ENCODE measurements around the gene SHISA2. TPM values are rescaled to one million over a fixed set of nuclear protein-coding genes. Genes with fewer than 3 reads are reported as not detected.

SHISA2 gene
- total RNA-seq, 2 experiments from 2014 or later, result 0.13 to 0.21 TPM

DNA sequence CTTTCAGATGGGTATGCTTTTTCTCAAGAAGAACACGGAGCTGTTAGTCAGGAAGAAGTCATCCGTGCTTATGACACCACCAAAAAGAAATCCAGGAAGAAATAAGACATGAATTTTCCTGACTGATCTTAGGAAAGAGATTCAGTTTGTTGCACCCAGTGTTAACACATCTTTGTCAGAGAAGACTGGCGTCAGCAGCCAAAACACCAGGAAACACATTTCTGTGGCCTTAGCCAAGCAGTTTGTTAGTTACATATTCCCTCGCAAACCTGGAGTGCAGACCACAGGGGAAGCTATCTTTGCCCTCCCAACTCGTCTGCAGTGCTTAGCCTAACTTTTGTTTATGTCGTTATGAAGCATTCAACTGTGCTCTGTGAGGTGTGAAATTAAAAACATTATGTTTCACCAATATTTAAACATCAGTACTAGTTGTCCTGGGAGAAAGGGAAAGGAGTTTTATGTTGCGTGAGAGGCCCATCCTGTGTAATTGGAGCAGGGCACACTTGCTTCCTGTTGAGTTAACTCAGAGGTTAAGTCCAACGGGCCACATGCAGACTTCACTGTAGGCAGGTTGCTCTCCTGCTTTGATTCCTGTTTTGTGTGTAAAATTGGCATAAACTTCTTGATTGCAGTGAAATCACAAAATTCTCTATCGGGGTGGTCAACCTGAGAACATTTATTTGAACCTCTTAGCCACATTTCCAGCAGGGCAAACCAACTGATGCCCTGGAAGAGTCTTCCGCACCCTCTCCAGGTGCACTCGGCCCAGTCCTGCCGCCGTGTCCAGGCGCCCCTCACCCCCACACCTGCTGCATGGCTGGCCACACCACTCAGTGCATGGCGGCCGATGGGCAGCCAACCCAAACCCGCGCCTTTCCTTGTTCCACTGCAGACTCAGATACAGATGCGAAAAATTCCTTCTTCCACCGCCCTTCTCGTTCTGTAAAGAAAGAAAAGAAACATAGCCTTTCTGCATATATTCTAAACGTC, 31.6 kb downstream of the SHISA2 start:
- ChIA-PET CTCF (no interaction called here), POLR2A (no interaction called here)

DNA sequence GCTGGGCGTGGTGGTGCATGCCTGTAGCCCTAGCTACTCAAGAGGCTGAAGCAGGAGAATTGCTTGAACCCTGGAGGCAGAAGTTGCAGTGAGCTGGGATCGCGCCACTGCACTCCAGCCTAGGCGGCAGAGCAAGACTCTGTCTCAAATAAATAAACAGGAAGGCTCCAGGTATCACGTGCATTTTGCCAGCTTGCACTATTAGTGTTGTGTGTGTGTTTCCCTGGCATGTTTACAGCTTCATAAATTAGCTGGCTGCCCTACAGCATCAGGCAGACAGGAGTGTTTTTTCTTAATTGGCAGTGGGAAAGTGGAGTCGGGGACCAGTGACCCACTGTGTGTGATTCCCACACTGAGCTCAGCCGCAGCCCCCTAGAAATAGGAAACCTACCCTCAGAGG, 32.6 kb downstream of the SHISA2 start:
- ChIA-PET POLR2A (no interaction called here), CTCF (no interaction called here)

DNA sequence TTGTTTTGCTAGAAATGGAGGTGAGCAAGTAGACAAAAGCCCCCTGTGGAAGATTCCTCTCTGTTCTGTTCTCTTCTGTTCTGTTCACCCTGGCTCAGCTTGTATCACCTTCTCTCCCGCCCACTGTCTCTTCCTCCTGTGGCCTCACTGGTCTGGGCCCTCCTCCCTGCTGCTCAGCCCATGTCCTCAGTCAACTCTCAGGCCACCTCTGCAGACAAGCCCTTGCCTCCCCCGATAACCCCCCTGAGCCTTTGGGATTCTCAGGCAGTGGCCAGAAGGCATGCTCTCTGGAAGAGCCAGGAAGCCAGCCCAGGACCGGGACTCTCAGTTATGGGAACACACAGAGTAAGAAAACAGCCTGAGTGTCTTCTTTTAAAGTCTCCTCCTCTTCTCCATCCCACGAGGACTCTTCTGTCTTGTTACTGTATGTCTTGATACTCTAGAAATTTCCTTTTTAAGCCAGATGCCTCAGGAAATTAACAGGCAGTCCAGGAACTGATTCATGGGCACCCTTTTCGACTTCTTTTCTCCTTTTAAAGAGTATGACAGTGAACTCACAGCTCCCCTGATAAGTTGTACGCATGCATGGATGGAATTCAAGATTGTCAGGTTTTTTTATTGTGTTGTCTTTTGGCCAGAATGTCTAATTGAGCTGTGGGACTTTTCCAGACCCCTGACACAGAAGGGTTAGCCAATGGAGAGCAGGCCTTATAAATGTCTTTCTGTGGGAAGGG, 33.7 kb downstream of the SHISA2 start:
- ChIA-PET CTCF (no interaction called here), POLR2A (no interaction called here)

GRCh38 chr13:26017196-26017921, 34.5 kb downstream of the SHISA2 start:
- ChIA-PET POLR2A (no interaction called here), CTCF (no interaction called here)

DNA sequence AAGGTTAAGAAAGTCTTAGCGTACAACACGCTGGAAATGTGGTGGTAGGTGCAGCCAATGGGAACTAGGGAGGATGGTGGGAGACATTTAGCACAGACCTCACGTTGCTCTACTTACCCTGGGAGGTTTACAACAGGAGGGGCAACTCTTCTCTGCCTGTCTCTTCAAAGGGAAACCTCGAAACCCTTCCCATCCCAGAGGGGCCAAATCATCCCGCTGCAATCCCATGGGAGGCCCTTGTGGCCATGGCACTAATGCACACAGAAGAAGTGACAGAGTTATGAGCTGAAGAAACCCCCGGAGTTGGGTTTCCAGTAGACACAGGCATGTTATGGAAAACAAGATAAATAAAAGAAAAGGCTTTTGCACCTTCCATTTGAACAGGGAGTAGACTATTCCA, 35.6 kb downstream of the SHISA2 start:
- ChIA-PET POLR2A (no interaction called here), CTCF (no interaction called here)

- CTCF ChIA-PET, result no interaction called here
- POLR2A ChIA-PET, result no interaction called here
These were observed 36.3 kb downstream of the SHISA2 start for GRCh38 chr13:26015271-26016125.

- ChIA-PET CTCF (no interaction called here), POLR2A (interaction anchor here (0.6 kb wide), 1 partner anchor 1282 kb away, joined by 3 read pairs; no protein-coding TSS in a partner anchor)
These were observed 38.8 kb downstream of the SHISA2 start for GRCh38 chr13:26012995-26013394.

- POLR2A ChIA-PET, result interaction anchor here (0.6 kb wide), 2 partner anchors 652 to 1283 kb away, joined by 3 read pairs; no protein-coding TSS in a partner anchor
- CTCF ChIA-PET, result no interaction called here
These were observed 39.6 kb downstream of the SHISA2 start for GRCh38 chr13:26011996-26012821.

DNA sequence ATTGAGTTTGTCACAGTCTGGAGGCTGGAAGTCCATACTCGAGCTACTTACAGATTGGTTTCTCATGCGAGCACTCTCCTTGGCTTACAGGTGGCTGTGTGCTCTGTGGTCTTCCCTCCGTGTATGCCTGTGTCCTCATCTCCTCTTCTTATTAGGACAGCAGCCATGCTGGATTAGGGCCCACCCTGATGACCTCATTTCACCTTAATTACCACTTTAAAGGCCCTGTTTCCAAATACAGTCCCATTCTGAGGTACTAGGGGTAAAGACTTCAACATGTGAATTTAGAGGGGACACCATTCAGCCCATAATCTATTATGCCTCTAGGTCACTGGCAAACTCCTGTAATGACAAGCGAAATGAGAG, 40.6 kb downstream of the SHISA2 start:
- ChIA-PET CTCF (no interaction called here), POLR2A (no interaction called here)

GRCh38 chr13:26010487-26011207, 41.2 kb downstream of the SHISA2 start:
- ChIA-PET CTCF (no interaction called here), POLR2A (no interaction called here)

DNA sequence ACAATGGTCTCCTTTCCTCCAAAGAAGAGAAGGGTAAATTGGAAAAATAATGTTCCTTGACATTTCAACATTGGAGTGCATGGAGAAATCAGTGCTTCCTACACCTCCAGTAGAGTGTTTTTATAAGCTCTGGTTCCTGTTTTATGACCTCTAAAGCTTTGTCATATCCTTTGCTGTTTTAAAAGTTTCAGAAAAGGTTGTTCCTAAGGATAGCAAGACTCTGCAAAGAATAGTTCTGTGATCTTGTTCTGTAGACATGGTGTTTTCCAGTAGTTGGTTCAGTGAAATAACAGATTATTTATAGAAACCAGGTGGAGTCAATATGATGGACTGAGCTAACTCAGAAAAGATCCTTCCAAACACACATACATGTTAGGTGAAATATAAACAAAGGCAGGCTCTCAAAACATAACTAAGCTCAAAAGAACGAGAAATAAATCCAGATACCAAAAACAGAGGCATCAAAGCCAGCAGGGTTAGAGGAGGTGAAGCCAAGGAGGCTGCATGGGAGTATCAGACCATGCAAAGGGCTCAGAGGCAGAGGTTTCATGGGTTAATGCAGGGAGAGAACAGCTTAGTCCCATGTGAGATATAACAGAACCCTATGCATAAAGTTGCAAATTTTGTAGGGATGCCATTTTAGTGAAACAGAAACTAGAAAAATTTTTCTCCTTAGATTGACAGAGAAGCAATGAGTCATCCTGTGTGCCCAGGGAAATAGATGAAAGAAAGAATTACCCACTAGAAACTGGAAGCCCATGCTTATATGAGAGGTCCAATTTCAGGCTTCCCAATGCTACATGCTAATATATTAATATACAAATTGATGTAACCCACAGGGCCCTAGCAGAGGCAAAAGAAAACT, 44.3 kb downstream of the SHISA2 start:
- ChIA-PET POLR2A (no interaction called here), CTCF (no interaction called here)

Other genes starting within 250 kb of the SHISA2 start
- gene RNF6, start 170.3 kb upstream of the SHISA2 start, total RNA-seq, result 10 to 100 TPM; 53.3 to 53.5 TPM
- 10 to 100 TPM; 26.9 to 28.4 TPM for gene CDK8, start 202.1 kb upstream of the SHISA2 start, total RNA-seq